GM12878 (cell line): Measurements from ENCODE around the gene SPTSSB. TPM values are rescaled to one million over a fixed set of nuclear protein-coding genes. Genes with fewer than 3 reads are reported as not detected.
A peak's percentile ranks its signal among the peaks of the same experiment; 100 is the strongest.

Source experiments
- ATAC-seq: fragments of 200-7000 bp; cut with Tn5 transposase; 3 replicates; pipeline ENCODE4 v1.9.1; 2020; ENCODE audit warnings: mild to moderate bottlenecking, moderate library complexity
- BruUV-seq: library from RNA; stranded (reverse); fragments of 400-500 nt; replicated peaks from 2 replicates; lab custom pipeline; 2021; lab: Mats Ljungman, UMichigan
- CTCF ChIA-PET: fragments of 300-600 bp; sonication (Branson Sonifier 250); formaldehyde crosslinking; extraction: SDS; loops from one replicate; lab custom pipeline; 2021; ENCODE audit warnings: inconsistent platforms; lab: Yijun Ruan, JAX
- POLR2A ChIA-PET: fragments of 350-600 bp; formaldehyde crosslinking; extraction: SDS; loops from one replicate; lab custom pipeline; 2021; ENCODE audit warnings: inconsistent platforms; lab: Charles Lee
- RAD21 ChIA-PET: fragments of 300-600 bp; sonication (Branson Sonifier 250); formaldehyde crosslinking; loops from one replicate; lab custom pipeline; 2023; ENCODE audit warnings: antibody characterized with exemption; ENCODE audit not compliant: unreplicated experiment; lab: Charles Lee
- SMC1A ChIA-PET: fragments of 300-600 bp; sonication (Branson Sonifier 250); formaldehyde crosslinking; loops from one replicate; lab custom pipeline; 2023; ENCODE audit not compliant: unreplicated experiment, uncharacterized antibody; lab: Charles Lee
- DNase-seq: peaks from one replicate; pipeline ENCODE4 v3.0.0-alpha.2; 2011; ENCODE audit warnings: low read depth, low spot score
- FAIRE-seq: peaks from 3 replicates; lab custom pipeline; 2011; peaks lifted over from hg19 to GRCh38; lab: Jason Lieb, UNC
- H2AFZ ChIP-seq: 2 replicates; pipeline ENCODE4 v1.6.0; 2011; ENCODE audit warnings: low read depth, low read length, control low read depth; ENCODE audit not compliant: control insufficient read depth
- H3K27ac ChIP-seq: 2 replicates; pipeline ENCODE4 v1.5.1; 2011; ENCODE audit warnings: control low read depth; ENCODE audit not compliant: control insufficient read depth, insufficient read depth
- H3K27me3 ChIP-seq, 2 experiments: replicated peaks in 1 of 2; 2 replicates each; pipeline versions ENCODE4 v1.6.0 to v1.6.1; 2011; ENCODE audit warnings: low read length in 1 of 2; ENCODE audit not compliant: control insufficient read depth in 2 of 2, insufficient read depth in 2 of 2
- H3K36me3 ChIP-seq, 2 experiments: 2 replicates each; pipeline ENCODE4 v1.5.1; 2011; ENCODE audit warnings: low read length in 1 of 2; ENCODE audit not compliant: control insufficient read depth in 2 of 2, insufficient read depth in 2 of 2
- H3K4me1 ChIP-seq: 2 replicates; pipeline ENCODE4 v1.6.1; 2011; ENCODE audit warnings: mild to moderate bottlenecking, low read length, moderate library complexity, mixed read lengths; ENCODE audit not compliant: control insufficient read depth, insufficient read depth
- H3K4me2 ChIP-seq: 2 replicates; pipeline ENCODE4 v1.6.0; 2011; ENCODE audit warnings: control low read depth; ENCODE audit not compliant: control insufficient read depth, insufficient read depth
- H3K4me3 ChIP-seq: fragments of 200-600 bp; sonication (generic); 2 replicates; pipeline ENCODE4 v1.5.1; 2016
- H3K79me2 ChIP-seq: 2 replicates; pipeline ENCODE4 v1.6.0; 2011; ENCODE audit warnings: low read length; ENCODE audit not compliant: control insufficient read depth, insufficient read depth
- H3K9ac ChIP-seq: 2 replicates; pipeline ENCODE4 v1.8.0; 2011; ENCODE audit warnings: low read length, control low read depth, mixed read lengths; ENCODE audit not compliant: control insufficient read depth, insufficient read depth
- H3K9me3 ChIP-seq: replicated peaks from 3 replicates; pipeline ENCODE4 v1.5.1; 2011; ENCODE audit warnings: mild to moderate bottlenecking, low read length; ENCODE audit not compliant: control insufficient read depth, insufficient read depth
- H4K20me1 ChIP-seq: 2 replicates; pipeline ENCODE4 v1.6.0; 2011; ENCODE audit not compliant: control insufficient read depth, insufficient read depth
- CUX1 ChIP-seq: IDR thresholded peaks from 2 replicates; pipeline ENCODE4 v1.6.1; 2012; ENCODE audit warnings: improper control_type of control experiment, low read depth, low read length; ENCODE audit not compliant: insufficient replicate concordance
- PKNOX1 ChIP-seq: fragments of 450-650 bp; IDR thresholded peaks from 2 replicates; pipeline ENCODE4 v1.6.1; 2016; ENCODE audit warnings: mild to moderate bottlenecking
- ZNF384 ChIP-seq: IDR thresholded peaks from 2 replicates; pipeline ENCODE4 v1.6.1; 2012; ENCODE audit warnings: low read depth, mild to moderate bottlenecking, low read length, improper control_type of control experiment, borderline replicate concordance
- WGBS: methylation state at CpG from one replicate; pipeline ENCODE4 v1.1.6; 2016; ENCODE audit warnings: low lambda C conversion rate; ENCODE audit not compliant: insufficient replicate concordance, insufficient coverage; ENCODE audit errors: missing lambda C conversion rate; 5-methylcytosine and 5-hydroxymethylcytosine counted together
- in situ Hi-C: fragments of 300-500 bp; cut with MboI; formaldehyde crosslinking; loops from 9 replicates; pipeline ENCODE4 v1.14.3; 2018; ENCODE audit warnings: mixed read lengths
- intact Hi-C: fragments of 100-400 bp; cut with micrococcal nuclease; formaldehyde crosslinking; loops from one replicate; pipeline ENCODE4 v1.14.2; 2022; ENCODE audit not compliant: unreplicated experiment
- polyA plus RNA-seq, 11 experiments: library from polyadenylated mRNA; depleted of rRNA in 4 of 11; unstranded in 6 of 11; stranded (reverse) in 5 of 11; fragments of >200 nt; fragmentation: Nextera tagmentation in 4 of 11; fragmentation: Illumina TruSeq in 1 of 11; extraction: Ambion mirVana in 4 of 11; extraction: Trizol in 1 of 11; gene quantifications; 1 replicate in 1 of 11; 2 replicates in 10 of 11; pipeline versions ENCODE4 v1.2.1 to v1.2.3, GENCODE V29; 2011 to 2016; ENCODE audit warnings: inconsistent platforms in 2 of 11, missing spikeins in 2 of 11, low read depth in 1 of 11
- total RNA-seq, 4 experiments: library from RNA; depleted of rRNA in 3 of 4; stranded (reverse); fragments of >200 nt in 3 of 4; fragmentation: Illumina TruSeq in 1 of 4; extraction: Trizol in 1 of 4; gene quantifications; 2 replicates each; pipeline versions ENCODE4 v1.2.1 to v1.2.3, GENCODE V29; 2013 to 2021

Gene SPTSSB
- total and polyA plus RNA-seq, 10 of the 15 experiments (the other 5 are each of a cell fraction or from before 2014, with no cell fraction given), result 0.19 to 30.6 (median 0.91) TPM

- no peak for TF ChIP-seq CUX1
Observed at GRCh38 chr3:161414907-161415306, 43.6 kb upstream of the SPTSSB start (continued).

- CTCF ChIA-PET, result interaction anchor here (1.0 to 10.5 kb wide), 3 partner anchors 10 to 139 kb away, joined by 3 to 100 read pairs (median 17); no protein-coding TSS in a partner anchor
- no peak overlapping the region for H3K27ac ChIP-seq
- H3K36me3 ChIP-seq, result no peaks in the 10 kb centered on the region
- H3K27me3 ChIP-seq, result no peaks in the 10 kb centered on the region
- no peaks in the 10 kb centered on the region for H3K79me2 ChIP-seq
- no TSS peak for BruUV-seq
- RAD21 ChIA-PET, result interaction anchor here (1.4 kb wide), 2 partner anchors 139 kb away, joined by 5 to 7 read pairs; no protein-coding TSS in a partner anchor
- TF ChIP-seq PKNOX1 (no peak), ZNF384 (peak; percentile 42; the same call in 1 of the 2 replicates)
- SMC1A ChIA-PET, result interaction anchor here (1.6 kb wide), 2 partner anchors 13 to 142 kb away, joined by 4 to 6 read pairs; no protein-coding TSS in a partner anchor
- FAIRE-seq, result no peak
- H3K4me3 ChIP-seq, result no peak overlapping the region
- in situ Hi-C loops (loop anchor here (5.0 kb wide), 1 partner anchor 142 kb away; no protein-coding TSS in a partner anchor), intact Hi-C loops (no loop called here)
- H3K9me3 ChIP-seq, result no peaks in the 10 kb centered on the region; the same call in 2 of the 3 replicates
- POLR2A ChIA-PET, result no interaction called here
- no peaks in the 10 kb centered on the region for H4K20me1 ChIP-seq
- ATAC-seq, result peak; percentile 62
- peaks cover 4% of the 10 kb centered on the region; the same call in 1 of the 2 replicates for H3K4me1 ChIP-seq
- 0% methylated on average over 1 of the region's 1 CpG for WGBS
- no peak overlapping the region for H2AFZ ChIP-seq
- no peak overlapping the region for H3K9ac ChIP-seq
- no peak for DNase-seq
- H3K4me2 ChIP-seq, result no peak overlapping the region
Observed at GRCh38 chr3:161413855-161414210, 42.5 kb upstream of the SPTSSB start.
